G401.6 (cell line): ENCODE results near the gene RGS16.
A peak's percentile ranks its signal among the peaks of the same experiment; 100 is the strongest.

Experiments used
- FAIRE-seq: peaks from 2 replicates; lab custom pipeline; 2012; peaks lifted over from hg19 to GRCh38; lab: Jason Lieb, UNC

Gene RGS16

DNA sequence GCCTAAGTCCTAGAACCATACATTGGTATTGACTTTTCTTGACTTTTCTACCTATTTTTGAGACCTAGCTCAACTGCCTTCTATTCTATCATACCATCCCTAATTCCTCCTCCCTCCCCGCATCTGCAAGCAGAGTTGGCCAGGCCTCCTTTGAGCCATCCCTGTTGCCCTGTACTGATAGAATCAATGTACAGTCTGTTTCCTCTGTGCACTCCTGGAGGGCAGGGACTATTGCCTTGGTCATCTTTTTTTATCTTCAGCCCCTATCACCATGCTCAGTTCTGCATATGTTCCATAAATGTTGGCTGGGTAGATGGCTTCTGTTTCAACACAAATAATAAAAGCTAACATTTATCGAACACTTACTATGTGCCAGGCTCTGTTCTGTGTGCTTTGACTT is 4.0 kb upstream of the RGS16 start:
- FAIRE-seq: no peak

DNA sequence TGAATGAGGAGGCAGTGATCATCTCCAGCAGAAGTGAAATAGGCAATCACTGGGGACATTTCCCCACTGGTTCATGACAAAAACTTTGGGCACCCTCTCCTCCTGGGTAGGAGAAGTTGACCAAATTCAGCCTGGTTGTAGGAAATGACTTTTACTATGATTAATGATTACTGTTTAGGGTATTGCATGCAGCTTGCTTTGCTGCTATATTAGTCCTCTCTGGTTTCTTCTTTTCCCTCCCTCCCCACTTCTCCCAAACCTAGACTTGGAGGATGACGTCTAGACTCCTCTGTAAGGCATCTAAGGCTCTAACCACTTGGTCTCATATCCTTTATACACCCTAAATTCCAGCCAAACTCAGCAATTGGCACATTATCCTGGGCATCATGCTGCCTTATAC is 3.4 kb upstream of the RGS16 start:
- no peak for FAIRE-seq

DNA sequence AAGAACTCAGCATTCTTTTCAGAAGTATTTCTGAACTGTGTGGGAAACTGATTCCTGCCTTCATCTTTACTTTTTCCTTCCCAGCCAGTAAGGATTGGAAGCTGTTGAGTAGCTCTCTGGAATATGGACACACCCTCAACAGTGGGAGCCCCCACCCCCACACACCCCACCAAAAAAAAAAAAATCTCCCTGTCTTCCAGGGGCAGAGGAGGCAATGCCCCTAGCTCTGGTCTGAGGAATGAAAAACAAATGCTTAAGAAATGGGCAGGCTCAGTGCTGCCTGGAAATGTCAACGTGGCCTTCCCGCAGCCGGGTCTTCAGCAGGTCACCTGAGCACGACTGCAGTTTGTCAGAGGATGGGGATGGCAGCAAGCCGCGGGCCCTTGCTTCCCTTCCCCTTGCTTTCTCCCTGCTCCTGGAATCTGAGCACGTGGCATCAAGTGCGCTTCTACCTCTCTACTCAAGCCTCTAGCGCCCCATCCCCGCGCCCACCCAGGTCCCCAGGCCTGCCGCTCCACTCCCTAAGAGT is 479 bp downstream of the RGS16 start:
- FAIRE-seq: no peak

DNA sequence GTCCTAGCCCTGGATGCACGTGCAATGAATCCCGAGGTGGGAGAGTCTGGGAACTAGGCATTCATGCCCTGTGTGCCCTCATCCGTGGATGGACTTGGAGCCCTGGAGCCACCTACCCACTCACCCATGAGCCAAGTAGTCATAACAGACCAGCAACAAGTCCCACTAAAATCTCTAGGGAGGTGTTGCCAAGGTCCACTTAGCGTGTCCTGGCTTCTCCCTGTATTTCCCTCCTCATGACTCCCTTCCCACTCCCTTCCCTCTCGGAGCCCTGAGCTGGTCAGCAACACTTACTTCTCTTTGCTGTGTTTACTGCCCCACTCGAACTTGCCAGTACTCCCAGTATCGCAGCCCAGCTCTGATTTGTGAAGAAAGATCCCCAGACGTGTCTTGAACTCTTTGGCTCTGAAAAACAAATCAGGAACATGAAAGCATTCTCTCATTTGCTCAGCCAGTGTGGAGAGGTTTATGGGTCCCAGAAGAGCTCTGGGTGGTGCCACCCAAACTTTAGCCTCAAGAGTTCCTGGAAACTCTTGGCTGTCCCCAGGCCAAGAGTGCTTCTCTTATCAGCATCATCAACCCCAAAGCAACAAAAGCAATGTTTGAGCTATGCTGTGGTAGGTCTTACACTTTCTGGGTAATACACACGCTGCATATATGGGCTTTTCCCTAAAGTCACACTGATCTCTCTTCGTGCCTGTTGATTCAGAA is 1.1 kb downstream of the RGS16 start:
- FAIRE-seq: no peak

DNA sequence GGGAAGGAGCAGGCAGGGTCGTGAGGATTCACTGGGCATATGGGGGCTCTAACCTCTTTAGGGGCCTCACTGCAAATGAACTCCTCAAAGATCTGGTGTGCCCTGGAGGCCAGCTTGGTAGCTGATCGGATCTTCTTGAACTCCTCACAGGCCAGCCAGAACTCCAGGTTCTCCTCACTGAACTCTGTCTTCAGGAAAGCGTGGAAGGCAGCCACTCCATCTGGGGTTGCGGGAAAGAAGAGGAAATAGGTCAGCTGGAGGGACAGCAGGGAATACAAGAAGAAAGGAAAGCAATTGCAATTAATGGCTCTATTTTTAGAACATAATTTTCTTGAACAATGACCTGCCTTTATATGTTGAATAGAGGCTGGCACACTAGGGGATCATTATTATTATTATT is 2.3 kb downstream of the RGS16 start:
- no peak for FAIRE-seq

DNA sequence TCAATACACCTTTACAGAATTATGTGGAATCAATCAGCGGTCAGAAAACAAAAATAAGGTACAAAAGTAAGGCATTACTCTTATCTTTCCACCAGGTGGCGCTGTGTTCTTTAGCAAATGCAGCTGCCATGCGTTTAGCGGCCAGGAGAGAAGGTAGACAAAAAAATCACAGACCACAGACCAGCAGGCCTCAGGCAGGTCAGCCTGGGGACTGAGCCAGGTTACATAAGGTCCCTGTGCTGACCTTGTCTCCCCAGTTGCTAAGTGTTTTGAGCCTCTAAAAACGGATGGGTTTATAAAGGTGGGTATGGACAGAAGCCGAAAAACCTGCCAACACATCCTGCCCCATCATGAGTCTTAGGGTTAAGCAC is 2.8 kb downstream of the RGS16 start:
- FAIRE-seq: peak; percentile 23

DNA sequence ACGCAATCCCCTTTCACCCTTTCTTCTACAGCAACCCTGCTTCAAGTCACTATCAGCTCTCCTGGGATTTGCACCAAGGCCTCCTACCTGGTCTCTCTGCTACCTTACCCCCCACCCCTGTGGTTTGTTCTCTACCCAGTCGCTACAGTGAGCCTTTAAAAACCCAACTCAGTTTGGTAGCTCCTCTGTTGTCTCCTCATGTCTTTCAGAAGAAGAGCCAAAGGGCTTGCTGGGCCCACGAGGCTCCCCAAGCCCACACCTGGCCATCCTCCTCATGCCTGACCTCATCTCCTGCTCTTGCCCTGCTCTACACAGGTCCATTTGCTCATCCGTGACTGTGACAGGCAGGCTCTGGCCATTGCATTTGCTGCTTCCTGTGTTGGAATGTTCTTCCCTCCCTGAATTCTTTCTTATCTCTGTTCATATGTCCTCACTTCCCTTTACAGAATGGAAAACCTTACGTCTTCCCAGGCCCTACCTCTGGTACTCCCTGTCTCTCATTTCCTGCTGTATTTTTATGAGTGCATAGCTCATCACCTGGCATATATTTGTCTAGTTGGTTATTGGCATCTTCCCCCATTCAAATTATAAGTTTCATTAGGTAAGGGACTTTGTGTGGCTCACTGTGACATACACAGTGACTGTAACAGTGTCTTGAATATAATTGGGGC is 3.3 kb downstream of the RGS16 start:
- FAIRE-seq: no peak

DNA sequence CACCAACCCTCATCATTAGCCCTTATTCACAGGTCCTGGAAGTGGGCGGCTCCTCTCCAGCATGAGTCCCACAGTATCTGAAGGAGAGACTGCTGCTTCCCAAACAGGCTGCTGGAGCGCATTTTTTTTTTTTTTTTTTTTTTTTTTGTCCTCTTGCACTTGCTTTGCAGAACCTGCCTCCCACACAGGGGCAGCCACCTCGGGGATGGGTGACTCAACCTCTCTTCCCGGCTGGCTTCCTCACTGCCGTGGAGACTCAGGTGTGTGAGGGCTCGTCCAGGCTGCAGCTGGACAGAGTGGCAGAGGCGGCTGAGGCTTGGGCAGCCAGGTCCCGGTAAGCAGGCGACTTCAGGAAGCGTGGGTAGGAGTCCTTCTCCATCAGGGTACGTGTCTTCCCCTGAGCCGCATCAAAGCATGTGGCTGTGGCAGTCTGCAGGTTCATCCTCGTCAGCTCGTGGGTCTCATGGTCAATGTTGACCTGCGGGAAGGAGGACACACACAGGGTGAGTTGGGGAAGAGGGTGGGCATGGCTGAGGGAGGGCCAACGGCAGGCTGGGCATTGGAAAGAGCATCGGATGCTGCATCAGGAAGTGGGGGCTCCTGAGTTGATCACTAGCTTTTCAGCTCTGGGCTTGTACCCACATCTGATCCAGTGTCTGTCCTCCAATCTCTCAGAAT is 4.0 kb downstream of the RGS16 start:
- FAIRE-seq: no peak

DNA sequence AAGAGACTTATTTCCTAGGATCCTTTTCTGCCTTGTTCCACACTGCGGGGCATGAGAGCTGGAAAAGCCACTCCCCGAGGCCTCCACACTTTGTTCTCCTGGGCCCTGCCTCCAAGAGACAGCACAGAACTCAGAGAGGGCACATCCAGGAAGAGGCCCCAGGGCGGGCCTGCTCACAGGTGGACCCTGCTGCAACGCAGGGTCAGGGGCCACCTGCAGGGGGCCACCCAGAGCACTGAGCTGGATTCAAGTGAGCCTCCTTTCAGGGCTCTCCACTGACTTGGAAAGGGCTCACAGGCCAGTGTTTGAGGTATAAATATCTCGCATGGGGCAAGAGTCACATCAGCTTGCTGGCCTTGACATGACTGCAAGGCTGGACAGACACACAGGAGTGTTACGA is 4.8 kb downstream of the RGS16 start:
- no peak for FAIRE-seq

DNA sequence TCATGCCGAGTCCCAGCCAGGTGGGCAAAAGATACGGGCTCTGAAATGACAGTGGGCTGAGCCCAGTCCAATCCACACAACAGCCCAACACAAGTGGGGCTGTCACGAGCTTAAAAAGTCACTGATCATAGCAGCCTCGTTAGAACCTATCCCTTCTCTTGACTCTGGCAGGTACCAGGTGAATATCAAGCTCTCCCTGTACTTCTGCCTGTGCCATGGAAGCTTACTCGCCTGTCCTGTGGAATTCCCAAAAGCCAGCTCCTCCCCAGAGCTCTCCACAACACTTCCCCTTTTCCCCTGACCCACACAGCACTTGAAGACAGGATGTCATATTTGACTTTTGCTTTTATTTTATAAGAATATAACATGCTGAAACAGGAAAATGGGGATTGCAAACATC is 5.9 kb downstream of the RGS16 start:
- FAIRE-seq: no peak

DNA sequence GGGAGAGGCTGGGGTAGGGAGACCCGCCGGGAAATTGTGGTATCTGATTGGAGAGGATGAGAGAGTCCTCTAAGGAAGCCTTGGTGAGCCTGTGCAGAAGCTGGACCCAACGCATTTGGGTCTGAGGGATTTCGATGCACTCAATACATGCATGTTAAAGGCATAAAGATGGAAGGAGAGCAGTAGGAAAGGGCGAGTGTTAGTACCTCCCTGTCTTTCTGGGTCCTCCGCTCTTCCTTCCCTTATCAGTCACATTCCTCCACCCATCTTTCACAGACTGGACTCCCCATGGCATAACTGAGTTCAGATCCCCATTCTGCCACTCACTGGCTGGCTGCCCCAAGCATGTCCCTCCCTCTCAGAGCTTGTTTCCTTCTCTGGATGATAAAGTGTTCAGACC is 7.3 kb downstream of the RGS16 start:
- no peak for FAIRE-seq

DNA sequence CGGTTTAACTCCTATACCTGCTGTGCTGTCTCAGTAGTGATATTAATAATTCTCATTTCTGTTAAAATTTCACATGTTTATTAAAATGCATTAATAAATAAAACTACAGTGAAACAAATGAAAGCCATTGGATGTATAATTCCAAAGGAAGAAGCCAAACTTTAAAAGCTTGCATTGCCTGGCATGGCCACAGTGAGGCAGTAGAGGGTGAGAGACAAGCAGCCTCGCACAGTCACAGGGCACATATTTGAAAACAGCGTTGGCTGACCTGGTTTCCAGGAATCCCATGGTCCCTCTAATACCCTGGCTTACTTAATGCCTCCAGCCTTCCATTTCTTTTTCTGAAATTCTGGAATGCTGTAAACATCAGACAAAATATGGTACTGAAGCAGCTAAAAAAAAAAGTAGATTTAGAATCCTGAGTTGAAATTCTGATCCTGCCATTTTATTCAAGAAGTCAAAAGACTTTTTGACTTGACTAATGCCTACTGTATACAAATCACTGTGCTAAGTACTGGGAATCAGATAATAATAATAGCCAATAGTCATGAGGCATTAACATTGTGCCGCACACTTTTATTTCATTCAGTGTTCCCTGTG is 8.4 kb downstream of the RGS16 start:
- FAIRE-seq: peak; percentile 69

DNA sequence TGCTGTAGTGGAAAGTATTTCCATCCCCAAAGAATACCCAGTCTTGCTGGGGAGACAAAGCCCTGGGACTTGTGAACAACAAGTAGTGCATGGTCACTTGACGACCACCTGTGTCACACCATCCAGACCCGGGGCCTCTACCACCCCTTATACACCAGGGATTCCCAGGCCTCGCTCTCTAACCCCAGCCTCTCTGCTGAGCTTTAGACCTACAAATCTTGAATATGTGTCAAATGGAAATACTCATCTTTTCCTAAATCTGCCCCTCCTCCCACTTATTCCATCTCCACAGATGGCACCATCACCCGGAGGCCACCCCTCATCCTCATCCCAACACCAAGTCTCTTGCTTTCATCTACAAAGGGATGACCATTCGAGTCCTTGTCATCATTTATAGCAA is 14.3 kb downstream of the RGS16 start:
- FAIRE-seq: no peak

DNA sequence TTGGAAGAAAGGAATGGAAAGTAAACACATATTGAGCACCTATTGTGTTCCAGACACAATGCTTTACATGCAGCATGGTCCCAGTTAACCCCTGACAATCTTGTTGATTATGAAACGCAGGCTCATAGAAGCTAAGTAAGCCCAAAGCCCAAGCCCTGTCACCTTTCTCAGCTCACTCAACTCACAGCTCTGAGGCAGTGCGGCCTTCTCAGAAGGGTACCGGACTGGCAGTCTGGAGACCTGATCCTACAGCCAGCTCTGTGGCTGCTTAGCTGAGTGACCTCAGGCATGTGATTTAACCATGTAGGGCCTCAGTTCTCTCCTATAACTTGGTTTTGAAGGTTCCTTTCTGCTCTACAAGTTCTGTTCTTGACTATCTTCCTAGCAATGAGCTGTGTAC is 14.7 kb downstream of the RGS16 start:
- no peak for FAIRE-seq

DNA sequence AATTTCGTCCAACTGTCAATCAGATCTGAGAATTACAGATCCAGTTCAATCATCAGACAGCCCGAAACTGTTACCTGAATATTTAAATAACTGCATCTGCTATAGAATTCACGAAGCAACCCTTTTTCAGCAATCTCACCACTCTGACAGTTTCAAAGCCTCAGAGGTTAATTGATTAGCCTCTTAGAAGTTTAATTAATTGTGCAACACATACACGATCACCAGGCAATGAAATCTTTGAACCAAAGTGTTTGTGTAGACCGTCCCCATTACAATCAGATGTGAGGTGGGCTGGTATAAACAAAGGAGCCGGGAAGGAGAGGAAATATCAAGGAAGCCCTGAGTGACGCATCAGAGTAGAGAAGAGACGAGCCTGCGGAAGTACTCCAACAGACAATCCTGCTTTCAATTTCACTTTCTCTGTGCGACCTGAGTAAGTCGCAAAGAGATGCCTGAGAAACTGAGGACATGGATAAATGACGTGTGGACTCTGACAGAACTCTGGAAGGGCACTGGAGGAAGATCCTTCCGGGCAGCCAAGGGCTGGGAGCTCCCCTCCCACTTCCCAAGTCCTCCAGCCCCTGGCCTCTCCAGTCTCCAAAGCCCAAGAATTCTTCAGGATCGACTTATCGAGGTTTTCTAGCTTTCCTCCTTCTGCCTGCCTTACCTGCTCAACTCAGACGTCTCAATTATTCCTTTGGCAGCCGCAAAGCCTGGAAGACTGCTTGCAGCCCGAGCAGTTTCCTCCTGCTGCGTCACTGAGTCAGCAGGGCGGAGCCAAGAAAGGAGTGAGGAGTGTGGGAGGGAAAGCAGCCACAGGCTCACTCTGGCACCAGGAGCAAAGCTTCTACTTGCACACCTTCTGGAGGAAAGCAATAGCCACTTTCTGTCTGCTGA is 15.4 kb downstream of the RGS16 start, which contains the start of gene RNASEL:
Gene RNASEL (minus strand): TSS at position 757 of the 897 bp plus-strand sequence. CDS start 2,450 bp downstream, outside the sequence.
- no peak for FAIRE-seq

DNA sequence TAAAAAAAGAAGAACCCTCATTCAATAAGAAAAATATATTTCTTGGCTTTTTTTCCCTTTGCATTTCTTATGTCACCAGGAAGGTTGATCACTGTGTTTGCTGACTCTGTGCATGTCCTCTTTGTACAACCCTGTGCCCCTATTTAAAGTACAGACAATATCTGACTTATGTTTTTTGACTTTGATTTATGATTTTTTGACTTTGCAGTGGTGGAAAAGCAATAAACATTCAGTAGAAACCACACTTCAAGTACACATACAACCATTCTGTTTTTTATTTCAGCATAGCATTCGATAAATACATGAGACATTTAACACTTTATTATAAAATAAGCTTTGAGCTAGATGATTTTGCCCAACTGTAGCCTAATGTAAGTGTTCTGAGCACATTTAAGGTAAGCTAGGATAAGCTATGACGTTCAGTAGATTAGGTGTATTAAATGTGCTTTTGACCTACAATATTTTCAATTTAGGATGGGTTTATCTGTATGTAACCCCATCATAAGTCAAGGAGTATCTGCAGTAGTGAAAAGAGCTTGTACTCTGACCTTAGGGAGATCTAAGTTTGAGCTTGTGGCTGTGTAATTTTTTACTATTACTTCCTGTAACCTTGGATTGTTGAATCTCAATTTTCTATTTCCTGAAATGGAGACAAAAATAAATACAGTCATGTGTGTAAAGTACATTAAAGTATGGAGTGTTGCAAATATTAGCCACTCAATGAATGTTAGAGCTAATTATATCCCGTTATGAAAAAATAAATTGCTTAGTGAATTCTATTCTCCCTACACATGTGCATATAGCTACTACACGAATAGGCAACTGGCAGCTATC is 16.3 kb downstream of the RGS16 start:
- no peak for FAIRE-seq

DNA sequence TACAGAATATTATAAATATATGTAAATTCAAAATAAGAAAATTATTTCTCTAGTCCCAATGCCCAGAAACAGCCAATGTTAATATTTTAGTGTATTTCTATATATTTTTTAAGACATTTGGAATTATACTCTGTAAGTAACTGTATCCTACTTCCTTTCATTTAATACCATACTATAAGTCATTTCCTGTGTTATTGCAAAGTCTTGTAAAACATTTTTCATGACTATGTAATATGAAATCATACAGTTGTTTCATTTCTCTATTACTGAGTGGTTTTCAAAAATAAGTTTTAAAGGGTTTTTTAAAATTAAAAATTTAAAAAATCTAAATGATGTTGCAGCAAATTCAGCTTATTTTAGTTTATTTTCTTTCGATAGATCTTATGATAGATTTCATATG is 17.1 kb downstream of the RGS16 start:
- FAIRE-seq: no peak

DNA sequence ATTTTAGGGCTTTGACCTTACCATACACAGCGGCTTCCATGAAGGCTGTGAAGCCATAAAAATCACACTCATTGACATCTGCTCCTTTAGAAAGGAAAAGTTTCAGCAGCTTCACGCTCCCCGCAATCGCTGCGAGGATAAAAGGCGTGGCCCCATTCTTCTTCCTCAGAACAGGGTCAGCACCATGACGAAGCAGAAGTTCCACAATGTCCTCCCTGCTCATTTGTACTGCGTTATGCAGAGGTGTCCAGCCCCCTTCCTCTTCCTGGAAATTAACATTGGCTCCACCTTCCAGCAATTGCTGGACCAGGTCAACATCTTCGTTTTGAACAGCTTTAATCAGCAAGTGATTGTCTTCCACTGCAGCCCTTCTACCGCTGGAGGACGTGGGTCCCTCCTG is 17.8 kb downstream of the RGS16 start:
- no peak for FAIRE-seq

DNA sequence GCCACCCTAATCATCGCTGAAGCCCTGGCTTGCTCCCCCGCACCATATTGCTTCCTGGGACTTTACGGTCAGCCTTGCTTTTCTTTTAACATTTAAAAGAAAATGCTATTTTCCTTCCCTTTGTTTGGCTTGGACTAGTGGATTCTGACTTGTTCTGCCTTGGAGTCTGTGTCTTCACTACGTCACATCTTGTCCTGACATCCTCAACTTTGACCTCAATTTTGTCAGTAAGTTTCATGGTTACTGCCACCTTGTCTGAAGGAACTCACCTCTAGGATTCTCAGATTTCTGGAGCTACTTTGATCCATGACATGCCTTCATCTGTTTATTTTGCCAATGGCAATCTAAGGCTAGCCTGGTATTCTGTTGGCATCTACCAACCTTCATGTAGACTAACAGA is 19.4 kb downstream of the RGS16 start:
- no peak for FAIRE-seq

DNA sequence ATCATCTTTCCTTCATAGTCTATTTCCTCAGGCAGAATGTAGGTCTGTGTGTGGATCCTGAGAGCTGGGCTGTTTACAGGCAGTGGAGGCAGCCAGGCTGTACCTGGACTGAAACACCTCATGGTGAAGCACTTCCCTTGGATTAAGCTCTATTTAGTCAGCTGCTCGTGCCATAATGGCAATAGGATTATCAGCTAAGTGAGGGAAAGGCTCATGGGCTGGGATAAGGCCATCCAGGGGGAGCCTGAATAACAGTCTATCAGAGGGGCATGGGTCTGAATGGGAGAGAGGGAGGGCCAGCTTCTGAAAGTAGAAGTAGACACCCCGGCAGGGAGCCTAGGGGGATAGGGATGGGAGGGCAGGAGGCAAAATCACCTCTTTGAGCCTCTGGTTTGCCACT is 23.5 kb downstream of the RGS16 start:
- no peak for FAIRE-seq

DNA sequence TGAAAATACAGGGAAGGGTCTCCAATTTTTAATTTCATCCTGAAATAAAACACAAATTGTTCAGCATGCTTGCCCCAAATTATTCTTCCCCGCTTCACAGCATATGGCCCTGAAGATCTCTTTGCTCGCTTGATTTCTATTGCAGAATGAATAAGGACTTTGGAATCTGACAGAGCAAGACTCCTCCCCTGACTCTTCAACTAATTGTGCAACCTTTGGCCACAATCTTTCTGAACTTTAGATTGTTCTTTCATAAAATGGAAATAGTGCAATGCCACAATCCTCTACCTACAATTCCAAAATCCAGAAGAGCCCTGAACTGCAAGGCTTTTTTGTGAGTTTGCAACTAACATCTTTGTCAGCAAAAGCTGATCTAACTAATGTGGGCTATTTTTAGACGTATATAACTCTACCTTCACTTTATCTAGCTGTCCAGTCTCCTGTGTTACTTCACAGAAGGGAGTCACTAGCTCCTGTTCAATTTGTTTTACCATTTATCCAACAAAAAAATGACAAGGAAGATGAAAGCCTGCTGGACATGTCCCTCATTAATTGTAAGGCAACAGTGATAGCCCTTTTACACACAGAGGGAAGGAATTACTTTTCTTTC is 28.5 kb downstream of the RGS16 start:
- FAIRE-seq: no peak
